CD4-positive, alpha-beta T cell (primary cell): ENCODE measurements around the gene MEA1. TPM values are rescaled to one million over a fixed set of nuclear protein-coding genes. Genes with fewer than 3 reads are reported as not detected.
"Not testable (repeated sequence)": the region's sequence is repeated elsewhere in the genome, so short reads cannot be mapped to it uniquely, and the experiment has no call there.

Experiments used
- ATAC-seq: fragments of 200-7000 bp; cut with Tn5 transposase; one replicate; pipeline ENCODE4 v1.10.0; 2022; ENCODE audit warnings: mild to moderate bottlenecking; ENCODE audit not compliant: poor library complexity
- CTCF ChIA-PET: fragments of 350-600 bp; sonication (Branson Sonifier 250); formaldehyde crosslinking; loops from one replicate; lab custom pipeline; 2021; ENCODE audit warnings: antibody characterized with exemption, inconsistent platforms; lab: Charles Lee
- POLR2A ChIA-PET: fragments of 350-600 bp; sonication (Branson Sonifier 250); formaldehyde crosslinking; loops from one replicate; lab custom pipeline; 2021; ENCODE audit warnings: antibody characterized with exemption, inconsistent platforms; lab: Charles Lee
- DNase-seq, 14 experiments: peaks; one replicate each; pipeline ENCODE4 v3.0.0-alpha.2; 2013 to 2020; ENCODE audit warnings: mixed read lengths in 2 of 14
- H3K27ac ChIP-seq, 2 donors: one replicate each; pipeline versions ENCODE4 v1.5.1 to v1.7.0; 2013; ENCODE audit warnings: low read length in 2 of 2, low read depth in 1 of 2, mild to moderate bottlenecking in 1 of 2
- H3K27me3 ChIP-seq, 2 experiments: 1 replicate in 1 of 2; 2 replicates in 1 of 2; pipeline versions ENCODE4 v1.6.1 to v1.7.0; 2013; ENCODE audit warnings: low read length in 2 of 2, control low read depth in 1 of 2, mild to moderate bottlenecking in 1 of 2, moderate library complexity in 1 of 2; ENCODE audit not compliant: insufficient read depth in 2 of 2, control insufficient read depth in 1 of 2
- H3K36me3 ChIP-seq: one replicate; pipeline ENCODE4 v1.6.1; 2013; ENCODE audit warnings: low read length, control low read depth; ENCODE audit not compliant: insufficient read depth
- H3K4me1 ChIP-seq: one replicate; pipeline ENCODE4 v1.6.1; 2013; ENCODE audit warnings: low read length, control low read depth; ENCODE audit not compliant: insufficient read depth
- H3K4me3 ChIP-seq: one replicate; pipeline ENCODE4 v1.5.1; 2013; ENCODE audit warnings: mild to moderate bottlenecking, low read length, moderate library complexity
- H3K9me3 ChIP-seq, 2 experiments: 1 replicate in 1 of 2; 2 replicates in 1 of 2; pipeline versions ENCODE4 v1.6.1 to v1.7.0; 2013; ENCODE audit warnings: low read length in 2 of 2, mild to moderate bottlenecking in 2 of 2, control low read depth in 1 of 2, moderate library complexity in 1 of 2; ENCODE audit not compliant: control insufficient read depth in 1 of 2, insufficient read depth in 1 of 2
- H3K27ac Mint-ChIP-seq: one replicate; pipeline ENCODE4 v1.8.0; 2020; ENCODE audit warnings: mixed read lengths
- H3K27me3 Mint-ChIP-seq: one replicate; pipeline ENCODE4 v1.8.0; 2021; ENCODE audit warnings: mixed read lengths
- H3K36me3 Mint-ChIP-seq: one replicate; pipeline ENCODE4 v1.8.0; 2021; ENCODE audit warnings: low read depth, mixed read lengths
- H3K4me1 Mint-ChIP-seq: one replicate; pipeline ENCODE4 v1.8.0; 2021; ENCODE audit warnings: low read depth, mixed read lengths
- H3K4me3 Mint-ChIP-seq: one replicate; pipeline ENCODE4 v1.8.0; 2020; ENCODE audit warnings: mild to moderate bottlenecking, mixed read lengths
- H3K9me3 Mint-ChIP-seq: one replicate; pipeline ENCODE4 v1.8.0; 2020; ENCODE audit warnings: mixed read lengths
- intact Hi-C, 2 experiments: fragments of 100-400 bp; cut with DNase I in 1 of 2; cut with micrococcal nuclease in 1 of 2; formaldehyde crosslinking; loops; one replicate each; pipeline versions ENCODE4 v1.15.1 to v1.9.0; 2023 to 2025; cut with DNase I, micrococcal nuclease
- total RNA-seq, 174 experiments: library from RNA in 2 of 174; stranded (reverse) in 2 of 174; gene quantifications; one replicate each; pipeline ENCODE4 v1.2.3 and lab custom pipeline; 2021 to 2026
- TF ChIP-seq, protein P1 (sequence below): fragments of 200-600 bp; IDR thresholded peaks from one replicate; pipeline ENCODE4 v1.8.0; 2022; ENCODE audit warnings: antibody characterized with exemption, mild to moderate bottlenecking

Gene MEA1
- total RNA-seq, 2 experiments from 2014 or later: 13.6 to 17.0 TPM

DNA sequence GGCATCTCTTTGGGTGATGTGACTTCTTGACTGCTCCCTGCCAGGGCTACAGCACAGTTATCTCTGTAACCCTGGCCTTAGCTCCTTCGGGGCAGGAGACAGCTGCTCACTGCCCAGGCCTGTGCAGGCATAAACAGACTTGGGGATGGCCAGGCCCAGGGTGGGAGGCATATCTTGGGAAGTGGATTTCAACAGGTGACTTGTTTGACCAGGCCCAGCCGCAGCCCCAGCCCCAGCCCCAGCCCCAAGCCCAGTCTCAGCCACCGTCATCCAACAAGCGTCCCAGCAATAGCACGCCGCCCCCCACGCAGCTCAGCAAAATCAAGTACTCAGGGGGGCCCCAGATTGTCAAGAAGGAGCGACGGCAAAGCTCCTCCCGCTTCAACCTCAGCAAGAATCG, 7.5 kb downstream of the MEA1 start:
- H3K9me3 ChIP-seq: no peaks in the 10 kb centered on the region
- peaks cover 60% of the 10 kb centered on the region for H3K36me3 Mint-ChIP-seq
- no peak overlapping the region for H3K27ac Mint-ChIP-seq
- no peaks in the 10 kb centered on the region for H3K27me3 Mint-ChIP-seq
- DNase-seq (no peak), ATAC-seq (no peak)
- H3K27ac ChIP-seq: no peak overlapping the region
- no peaks in the 10 kb centered on the region for H3K4me1 Mint-ChIP-seq
- CTCF ChIA-PET: interaction anchor here (1.1 kb wide), 1 partner anchor 105 kb away, joined by 4 read pairs; no protein-coding TSS in a partner anchor
- no peak overlapping the region for H3K4me3 Mint-ChIP-seq
- no peaks in the 10 kb centered on the region for H3K27me3 ChIP-seq
- no peak overlapping the region for H3K4me3 ChIP-seq
- intact Hi-C loops: no loop called here
- no peaks in the 10 kb centered on the region for H3K9me3 Mint-ChIP-seq
- peaks cover 56% of the 10 kb centered on the region for H3K36me3 ChIP-seq
- TF ChIP-seq, protein P1, sequence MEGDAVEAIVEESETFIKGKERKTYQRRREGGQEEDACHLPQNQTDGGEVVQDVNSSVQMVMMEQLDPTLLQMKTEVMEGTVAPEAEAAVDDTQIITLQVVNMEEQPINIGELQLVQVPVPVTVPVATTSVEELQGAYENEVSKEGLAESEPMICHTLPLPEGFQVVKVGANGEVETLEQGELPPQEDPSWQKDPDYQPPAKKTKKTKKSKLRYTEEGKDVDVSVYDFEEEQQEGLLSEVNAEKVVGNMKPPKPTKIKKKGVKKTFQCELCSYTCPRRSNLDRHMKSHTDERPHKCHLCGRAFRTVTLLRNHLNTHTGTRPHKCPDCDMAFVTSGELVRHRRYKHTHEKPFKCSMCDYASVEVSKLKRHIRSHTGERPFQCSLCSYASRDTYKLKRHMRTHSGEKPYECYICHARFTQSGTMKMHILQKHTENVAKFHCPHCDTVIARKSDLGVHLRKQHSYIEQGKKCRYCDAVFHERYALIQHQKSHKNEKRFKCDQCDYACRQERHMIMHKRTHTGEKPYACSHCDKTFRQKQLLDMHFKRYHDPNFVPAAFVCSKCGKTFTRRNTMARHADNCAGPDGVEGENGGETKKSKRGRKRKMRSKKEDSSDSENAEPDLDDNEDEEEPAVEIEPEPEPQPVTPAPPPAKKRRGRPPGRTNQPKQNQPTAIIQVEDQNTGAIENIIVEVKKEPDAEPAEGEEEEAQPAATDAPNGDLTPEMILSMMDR: no peak
- no peaks in the 10 kb centered on the region for H3K4me1 ChIP-seq
- POLR2A ChIA-PET: interaction anchor here (0.6 to 1.5 kb wide), 2 partner anchors 76 to 416 kb away, joined by 3 read pairs; no protein-coding TSS in a partner anchor

DNA sequence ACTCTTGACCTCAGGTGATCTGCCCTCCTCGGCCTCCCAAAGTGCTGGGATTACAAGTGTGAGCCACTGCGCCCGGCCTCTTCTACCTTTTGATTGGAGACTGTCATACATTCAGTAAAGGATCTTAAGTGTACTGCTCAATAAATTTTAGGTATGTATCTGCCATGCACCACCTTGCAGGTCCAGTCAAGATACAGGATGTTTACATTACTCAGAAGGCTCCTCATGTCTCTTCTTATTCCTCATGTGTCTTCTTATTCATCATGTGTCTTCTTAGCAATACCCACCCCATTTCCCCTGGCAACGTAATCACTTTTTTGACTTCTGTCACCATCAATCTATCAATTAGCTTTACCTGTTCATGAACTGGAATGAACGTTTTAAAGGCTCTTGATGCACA, 7.9 kb downstream of the MEA1 start:
- Histone ChIP-seq H3K9me3 (no peaks in the 10 kb centered on the region), H3K36me3 (peaks cover 52% of the 10 kb centered on the region), H3K4me3 (no peak overlapping the region), H3K4me1 (no peaks in the 10 kb centered on the region), H3K27me3 (no peaks in the 10 kb centered on the region), H3K27ac (no peak overlapping the region)
- H3K27ac Mint-ChIP-seq: no peak overlapping the region
- TF ChIP-seq, protein P1: no peak
- no peak overlapping the region for H3K4me3 Mint-ChIP-seq
- ChIA-PET CTCF (no interaction called here), POLR2A (interaction anchor here (0.6 to 1.5 kb wide), 2 partner anchors 76 to 416 kb away, joined by 3 read pairs; no protein-coding TSS in a partner anchor)
- no peaks in the 10 kb centered on the region for H3K27me3 Mint-ChIP-seq
- H3K36me3 Mint-ChIP-seq: peaks cover 61% of the 10 kb centered on the region
- no peaks in the 10 kb centered on the region for H3K9me3 Mint-ChIP-seq
- DNase-seq: no peak
- no peaks in the 10 kb centered on the region for H3K4me1 Mint-ChIP-seq
- intact Hi-C loops: no loop called here
- no peak for ATAC-seq

DNA sequence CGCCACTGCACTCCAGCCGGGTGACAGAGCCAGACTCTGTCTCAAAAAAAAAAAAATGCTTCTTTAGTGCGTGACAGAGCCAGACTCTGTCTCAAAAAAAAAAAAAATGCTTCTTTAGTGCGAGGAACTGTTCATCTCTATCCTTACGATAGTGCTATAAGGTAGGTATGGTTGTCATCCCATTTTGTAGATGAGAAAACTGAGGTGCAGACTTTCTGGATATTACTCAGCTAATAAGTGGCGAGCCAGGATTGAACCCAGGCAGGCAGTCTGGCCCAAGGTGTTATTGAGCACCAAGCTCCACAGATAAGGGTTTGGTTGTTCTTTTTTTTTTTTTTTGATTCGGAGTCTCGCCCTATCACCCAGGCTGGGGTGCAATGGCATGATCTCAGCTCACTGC, 11.9 kb downstream of the MEA1 start:
- no peak overlapping the region for H3K4me3 ChIP-seq
- no peaks in the 10 kb centered on the region for H3K27me3 Mint-ChIP-seq
- TF ChIP-seq, protein P1: no peak
- DNase-seq: no peak
- no peaks in the 10 kb centered on the region for H3K9me3 Mint-ChIP-seq
- no peaks in the 10 kb centered on the region for H3K4me1 ChIP-seq
- H3K27ac ChIP-seq: no peak overlapping the region
- peaks cover 26% of the 10 kb centered on the region for H3K36me3 Mint-ChIP-seq
- ATAC-seq: no peak
- no peaks in the 10 kb centered on the region for H3K9me3 ChIP-seq
- H3K4me1 Mint-ChIP-seq: no peaks in the 10 kb centered on the region
- H3K27ac Mint-ChIP-seq: no peak overlapping the region
- intact Hi-C loops: no loop called here
- H3K27me3 ChIP-seq: no peaks in the 10 kb centered on the region
- peaks cover 20% of the 10 kb centered on the region for H3K36me3 ChIP-seq
- H3K4me3 Mint-ChIP-seq: no peak overlapping the region
- ChIA-PET CTCF (no interaction called here), POLR2A (interaction anchor here (0.7 to 2.1 kb wide), 2 partner anchors 18 to 1214 kb away, joined by 3 to 6 read pairs; partner anchors contain the start of genes PPP2R5D and TOMM6)

DNA sequence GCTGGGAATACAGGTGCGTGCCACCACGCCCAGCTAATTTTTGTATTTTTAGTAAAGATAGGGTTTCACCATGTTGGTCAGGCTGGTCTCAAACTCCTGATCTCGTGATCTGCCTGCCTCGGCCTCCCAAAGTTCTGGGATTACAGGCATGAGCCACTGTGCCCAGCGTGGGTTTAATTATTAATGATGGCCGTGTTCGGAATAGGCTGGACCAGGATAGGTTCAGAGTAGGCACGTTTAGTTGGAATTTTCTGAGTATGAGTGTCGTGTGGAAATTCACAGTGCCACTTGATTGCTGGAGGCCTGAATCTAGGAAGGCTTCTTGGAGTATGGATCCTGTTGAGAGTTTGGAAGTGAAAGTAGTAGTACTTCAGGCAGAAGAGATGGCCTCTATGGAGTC, 15.5 kb downstream of the MEA1 start:
- peaks cover 21% of the 10 kb centered on the region for H3K36me3 Mint-ChIP-seq
- CTCF ChIA-PET, H3K27me3 Mint-ChIP-seq, intact Hi-C loops, H3K4me3 ChIP-seq, DNase-seq, H3K9me3 Mint-ChIP-seq, H3K27ac Mint-ChIP-seq, H3K9me3 ChIP-seq, H3K4me1 ChIP-seq, H3K27ac ChIP-seq, H3K4me1 Mint-ChIP-seq, H3K27me3 ChIP-seq, H3K4me3 Mint-ChIP-seq, ATAC-seq: not testable (repeated sequence)
- peaks cover 19% of the 10 kb centered on the region for H3K36me3 ChIP-seq
- POLR2A ChIA-PET: interaction anchor here (1.6 kb wide), 1 partner anchor 14 kb away, joined by 5 read pairs; the partner anchor contains the start of gene PPP2R5D
